H1 (cell line): Measurements from ENCODE around the gene DCP2. TPM values are rescaled to one million over a fixed set of nuclear protein-coding genes. Genes with fewer than 3 reads are reported as not detected.
A peak's percentile ranks its signal among the peaks of the same experiment; 100 is the strongest.

Experiments used
- CTCF ChIA-PET: fragments of 300-600 bp; sonication (Branson Sonifier 250); formaldehyde crosslinking; loops from one replicate; lab custom pipeline; 2021; ENCODE audit not compliant: partially characterized antibody; lab: Charles Lee
- POLR2A ChIA-PET: fragments of 300-600 bp; sonication (Branson Sonifier 250); formaldehyde crosslinking; loops from one replicate; lab custom pipeline; 2021; ENCODE audit warnings: inconsistent platforms; ENCODE audit not compliant: partially characterized antibody; lab: Charles Lee
- DNase-seq, 2 experiments: peaks; one replicate each; pipeline versions ENCODE4 v3.0.0 to v3.0.0-alpha.2; 2010 to 2022; ENCODE audit warnings: low spot score in 2 of 2, low read depth in 1 of 2, mixed read lengths in 1 of 2
- FAIRE-seq: peaks from 2 replicates; lab custom pipeline; 2011; peaks lifted over from hg19 to GRCh38; lab: Jason Lieb, UNC
- H2AFZ ChIP-seq: 2 replicates; pipeline ENCODE4 v1.8.1; 2012; ENCODE audit warnings: low read length, inconsistent platforms
- H2AK5ac ChIP-seq: 2 replicates; pipeline ENCODE4 v1.6.1; 2013; ENCODE audit warnings: low read depth, low read length
- H2BK120ac ChIP-seq: replicated peaks from 2 replicates; pipeline ENCODE3; 2013; ENCODE audit warnings: low read depth, low read length, inconsistent platforms
- H2BK12ac ChIP-seq: 2 replicates; pipeline ENCODE4 v1.6.1; 2013; ENCODE audit warnings: low read depth, low read length
- H2BK15ac ChIP-seq: 2 replicates; pipeline ENCODE4 v1.6.1; 2013; ENCODE audit warnings: low read length
- H2BK20ac ChIP-seq: 2 replicates; pipeline ENCODE4 v1.6.1; 2013; ENCODE audit warnings: low read length
- H2BK5ac ChIP-seq: 2 replicates; pipeline ENCODE4 v1.6.1; 2013; ENCODE audit warnings: low read depth, low read length
- H3K14ac ChIP-seq: 2 replicates; pipeline ENCODE4 v1.6.1; 2013; ENCODE audit warnings: inconsistent platforms; ENCODE audit not compliant: insufficient read length
- H3K18ac ChIP-seq: 2 replicates; pipeline ENCODE4 v1.6.1; 2013; ENCODE audit warnings: low read length; ENCODE audit errors: extremely low read depth
- H3K23ac ChIP-seq: 2 replicates; pipeline ENCODE4 v1.6.1; 2013; ENCODE audit warnings: inconsistent platforms; ENCODE audit not compliant: insufficient read length
- H3K23me2 ChIP-seq: 2 replicates; pipeline ENCODE4 v1.6.1; 2013; ENCODE audit warnings: low read depth, low read length
- H3K27ac ChIP-seq: 2 replicates; pipeline ENCODE4 v1.6.1; 2011; ENCODE audit warnings: low read depth, low read length, inconsistent platforms
- H3K27me3 ChIP-seq, 4 experiments: replicated peaks in 1 of 4; 1 replicate in 1 of 4; 2 replicates in 3 of 4; pipeline versions ENCODE4 v1.6.1 to v1.8.1; 2011 to 2013; ENCODE audit warnings: low read length in 3 of 4, mild to moderate bottlenecking in 3 of 4, inconsistent platforms in 2 of 4, mixed read lengths in 2 of 4, moderate library complexity in 1 of 4; ENCODE audit not compliant: control insufficient read depth in 3 of 4, insufficient read depth in 3 of 4; ENCODE audit errors: extremely low read depth in 1 of 4
- H3K36me3 ChIP-seq, 4 experiments: 2 replicates each; pipeline versions ENCODE4 v1.6.1 to v1.8.1; 2011 to 2013; ENCODE audit warnings: mild to moderate bottlenecking in 4 of 4, low read length in 3 of 4, moderate library complexity in 2 of 4, control low read depth in 1 of 4, inconsistent platforms in 1 of 4; ENCODE audit not compliant: insufficient read depth in 4 of 4, control insufficient read depth in 2 of 4
- H3K4ac ChIP-seq: replicated peaks from 2 replicates; pipeline ENCODE3; 2013; ENCODE audit warnings: low read length, low read depth, mixed read lengths, inconsistent platforms; ENCODE audit not compliant: insufficient read length
- H3K4me1 ChIP-seq, 4 experiments: replicated peaks in 1 of 4; 1 replicate in 1 of 4; 2 replicates in 3 of 4; pipeline versions ENCODE4 v1.6.1 to v1.8.1; 2011 to 2013; ENCODE audit warnings: low read length in 3 of 4, inconsistent platforms in 2 of 4, mixed read lengths in 1 of 4; ENCODE audit not compliant: insufficient read depth in 4 of 4, control insufficient read depth in 3 of 4
- H3K4me2 ChIP-seq, 2 experiments: 2 replicates each; pipeline versions ENCODE4 v1.6.1 to v1.8.1; 2011 to 2013; ENCODE audit warnings: low read depth in 2 of 2, low read length in 2 of 2, control low read depth in 1 of 2, inconsistent platforms in 1 of 2, mild to moderate bottlenecking in 1 of 2; ENCODE audit not compliant: insufficient read depth in 1 of 2
- H3K4me3 ChIP-seq, 4 experiments: fragments of 200-600, 300-600 bp in 1 of 4; sonication (generic), shearing (Covaris generic), sonication (Bioruptor Twin) in 1 of 4; 2 replicates each; pipeline versions ENCODE4 v1.5.1 to v1.8.1; 2011 to 2016; ENCODE audit warnings: low read length in 4 of 4, low read depth in 3 of 4, control low read depth in 2 of 4, inconsistent platforms in 2 of 4, mild to moderate bottlenecking in 2 of 4, mixed read lengths in 1 of 4, moderate library complexity in 1 of 4; ENCODE audit not compliant: insufficient read depth in 2 of 4; ENCODE audit errors: extremely low read depth in 1 of 4
- H3K56ac ChIP-seq: replicated peaks from 2 replicates; pipeline ENCODE3; 2013; ENCODE audit warnings: low read depth, mild to moderate bottlenecking, mixed read lengths, low read length, inconsistent platforms; ENCODE audit not compliant: insufficient read length
- H3K79me1 ChIP-seq: 2 replicates; pipeline ENCODE4 v1.6.1; 2013; ENCODE audit warnings: low read depth, low read length, control low read depth
- H3K79me2 ChIP-seq, 2 experiments: 2 replicates each; pipeline versions ENCODE4 v1.6.1 to v1.8.1; 2012 to 2013; ENCODE audit warnings: low read length in 2 of 2, mild to moderate bottlenecking in 2 of 2, inconsistent platforms in 1 of 2; ENCODE audit not compliant: insufficient read depth in 2 of 2, control insufficient read depth in 1 of 2
- H3K9ac ChIP-seq, 4 experiments: replicated peaks in 1 of 4; 1 replicate in 1 of 4; 2 replicates in 3 of 4; pipeline versions ENCODE4 v1.6.1 to v1.8.1; 2011 to 2013; ENCODE audit warnings: low read depth in 3 of 4, low read length in 3 of 4, control low read depth in 2 of 4, mild to moderate bottlenecking in 2 of 4, moderate library complexity in 2 of 4, inconsistent platforms in 1 of 4; ENCODE audit errors: extremely low read depth in 1 of 4
- H3K9me3 ChIP-seq, 2 experiments: 2 replicates each; pipeline versions ENCODE4 v1.6.1 to v1.8.1; 2012 to 2013; ENCODE audit warnings: mild to moderate bottlenecking in 2 of 2, moderate library complexity in 2 of 2, control low read depth in 1 of 2, inconsistent platforms in 1 of 2, low read depth in 1 of 2, low read length in 1 of 2, mixed read lengths in 1 of 2; ENCODE audit not compliant: insufficient read depth in 2 of 2
- H4K20me1 ChIP-seq, 2 experiments: replicated peaks in 1 of 2; 2 replicates each; pipeline versions ENCODE3 to v1.8.1; 2011 to 2013; ENCODE audit warnings: inconsistent platforms in 2 of 2, low read length in 2 of 2, mild to moderate bottlenecking in 1 of 2; ENCODE audit not compliant: insufficient read depth in 2 of 2, control insufficient read depth in 1 of 2
- H4K5ac ChIP-seq: 2 replicates; pipeline ENCODE4 v1.6.1; 2013; ENCODE audit warnings: low read length, low read depth, mixed read lengths, inconsistent platforms; ENCODE audit not compliant: insufficient read length
- H4K8ac ChIP-seq: 2 replicates; pipeline ENCODE4 v1.8.0; 2013; ENCODE audit warnings: mild to moderate bottlenecking, moderate library complexity, low read length, inconsistent platforms; ENCODE audit not compliant: insufficient read depth; ENCODE audit errors: extremely low read depth
- H4K91ac ChIP-seq: replicated peaks from 2 replicates; pipeline ENCODE3; 2013; ENCODE audit warnings: low read length, mixed read lengths, inconsistent platforms; ENCODE audit not compliant: insufficient read length
- CREB1 ChIP-seq: IDR thresholded peaks from 2 replicates; pipeline ENCODE4 v1.6.1; 2012; ENCODE audit warnings: inconsistent platforms
- GTF2F1 ChIP-seq: IDR thresholded peaks from 2 replicates; pipeline ENCODE4 v1.6.1; 2012; ENCODE audit warnings: low read depth, low read length, improper control_type of control experiment, borderline replicate concordance
- POLR2A ChIP-seq, 2 experiments: IDR thresholded peaks; 1 replicate in 1 of 2; 2 replicates in 1 of 2; pipeline ENCODE4 v1.6.1; 2011; ENCODE audit warnings: low read depth in 2 of 2, low read length in 2 of 2, mild to moderate bottlenecking in 2 of 2; ENCODE audit errors: control extremely low read depth in 1 of 2
- RFX5 ChIP-seq: IDR thresholded peaks from 2 replicates; pipeline ENCODE4 v1.6.1; 2011; ENCODE audit warnings: low read depth, low read length, improper control_type of control experiment, borderline replicate concordance
- SAP30 ChIP-seq: fragments of 300-600 bp; sonication (generic); IDR thresholded peaks from 2 replicates; pipeline ENCODE4 v1.7.1; 2012; ENCODE audit warnings: low read length, moderate library complexity, mild to moderate bottlenecking, inconsistent platforms; ENCODE audit not compliant: insufficient read depth, insufficient replicate concordance
- SIN3A ChIP-seq, 2 experiments: IDR thresholded peaks in 1 of 2; conservative IDR thresholded peaks in 1 of 2; 2 replicates each; pipeline ENCODE4 v1.6.1; 2011 to 2012; ENCODE audit warnings: low read length in 2 of 2, improper control_type of control experiment in 1 of 2, low read depth in 1 of 2, mild to moderate bottlenecking in 1 of 2
- SP1 ChIP-seq: IDR thresholded peaks from 2 replicates; pipeline ENCODE4 v1.6.1; 2011; ENCODE audit warnings: low read depth, low read length
- TCF12 ChIP-seq: IDR thresholded peaks from 2 replicates; pipeline ENCODE4 v1.6.1; 2011; ENCODE audit warnings: low read depth, mild to moderate bottlenecking, low read length
- USF2 ChIP-seq: IDR thresholded peaks from 2 replicates; pipeline ENCODE4 v1.6.1; 2011; ENCODE audit warnings: low read length, improper control_type of control experiment
- WGBS, 2 experiments: shearing (Covaris generic) in 1 of 2; methylation state at CpG; one replicate each; pipeline versions ENCODE4 v1.1.6 to v1.1.7; 2013 to 2015; ENCODE audit warnings: low lambda C conversion rate in 2 of 2, mixed read lengths in 2 of 2, inconsistent platforms in 1 of 2, low coverage in 1 of 2, missing lambda C conversion rate in 1 of 2; ENCODE audit not compliant: insufficient replicate concordance in 2 of 2, insufficient coverage in 1 of 2, insufficient read length in 1 of 2; ENCODE audit errors: extremely low coverage in 1 of 2, missing lambda C conversion rate in 1 of 2; 5-methylcytosine and 5-hydroxymethylcytosine counted together
- polyA plus RNA-seq, 7 experiments: library from polyadenylated mRNA; depleted of rRNA in 3 of 7; stranded (reverse) in 5 of 7; unstranded in 2 of 7; fragments of >200 nt in 5 of 7; fragments of 200-250 nt in 2 of 7; gene quantifications; 1 replicate in 5 of 7; 2 replicates in 1 of 7; 4 replicates in 1 of 7; pipeline versions ENCODE4 v1.2.1 to v1.2.3, GENCODE V29; 2011 to 2013; ENCODE audit warnings: missing spikeins in 2 of 7, mixed read lengths in 2 of 7
- total RNA-seq: library from RNA; stranded (reverse); fragmentation: NEBNext Ultra II Directional; extraction: Animal tissue kit (Norgen Biotek cat#: 25700); gene quantifications from 2 replicates; pipeline ENCODE4 v1.2.1, GENCODE V29; 2021

DCP2 gene
- total and polyA plus RNA-seq, 2 of the 8 experiments (the other 6 are each of a cell fraction or from before 2014, with no cell fraction given), result 14.4 to 162 TPM

- FAIRE-seq (no peak), DNase-seq (no peak)
- Histone ChIP-seq H2AFZ (peak overlapping the region; percentile 99), H2BK5ac (0 out of 2 replicates have a peak overlapping the region, but pooled peaks have one; percentile 12), H3K27me3 (no peaks in the 10 kb centered on the region), H4K91ac (no peak overlapping the region), H4K20me1 (no peaks in the 10 kb centered on the region), H4K5ac (no peak overlapping the region), H2BK12ac (no peak overlapping the region), H2BK120ac (no peak overlapping the region), H3K23me2 (no peaks in the 10 kb centered on the region; the same call in 1 of the 2 replicates), H2BK20ac (no peak overlapping the region), H3K4ac (no peak overlapping the region), H3K18ac (no peak overlapping the region), H3K14ac (no peak overlapping the region), H3K4me1 (peaks cover 0 to 6% (median 3%) of the 10 kb centered on the region in 4 experiments; a peak in 4 of 7 replicates), H2BK15ac (no peak overlapping the region), H3K4me2 (peak overlapping the region in 1 of 2 experiments; percentile 44; a peak in 2 of 4 replicates), H3K23ac (no peak overlapping the region), H3K36me3 (no peaks in the 10 kb centered on the region), H3K56ac (no peak overlapping the region), H3K9ac (no peak overlapping the region), H4K8ac (no peak overlapping the region), H3K4me3 (no peak overlapping the region), H3K27ac (no peak overlapping the region), H3K9me3 (no peaks in the 10 kb centered on the region), H3K79me1 (no peaks in the 10 kb centered on the region), H2AK5ac (no peak overlapping the region), H3K79me2 (no peaks in the 10 kb centered on the region)
- 79% methylated on average over 5 of the region's 5 CpGs; no CpG with 5 or more reads in 1 of the 2 experiments for WGBS, 2 experiments
- CTCF ChIA-PET, result interaction anchor here (1.3 to 5.2 kb wide), 3 partner anchors 8 to 50 kb away, joined by 3 to 18 read pairs (median 5); no protein-coding TSS in a partner anchor
- POLR2A ChIA-PET, result interaction anchor here (0.9 to 3.5 kb wide), 3 partner anchors 8 to 47 kb away, joined by 3 to 19 read pairs (median 5); partner anchors contain the start of genes DCP2 and REEP5
- no peak for TF ChIP-seq TCF12
- no peak for TF ChIP-seq GTF2F1
- TF ChIP-seq SP1, result no peak
- TF ChIP-seq USF2, result no peak
- no peak for TF ChIP-seq POLR2A (IDR thresholded peaks at IDR 0.05; ENCODE audit: control extremely low read depth in 1 of 2, low read depth in 2 of 2, low read length in 2 of 2)
- no peak for TF ChIP-seq CREB1
- no peak for TF ChIP-seq SIN3A (conservative IDR thresholded peaks at IDR 0.05 in 1 of 2, IDR thresholded peaks at IDR 0.05 in 1 of 2; ENCODE audit: low read depth in 1 of 2, low read length in 2 of 2)
- TF ChIP-seq RFX5, result no peak
- no peak for TF ChIP-seq SAP30
Measured at GRCh38 chr5:112968411-112969106, 8.0 kb upstream of the DCP2 start.
